ENCODE results near the gene SESN2. TPM values are rescaled to one million over a fixed set of nuclear protein-coding genes. Genes with fewer than 3 reads are reported as not detected.

Gene SESN2, protein sequence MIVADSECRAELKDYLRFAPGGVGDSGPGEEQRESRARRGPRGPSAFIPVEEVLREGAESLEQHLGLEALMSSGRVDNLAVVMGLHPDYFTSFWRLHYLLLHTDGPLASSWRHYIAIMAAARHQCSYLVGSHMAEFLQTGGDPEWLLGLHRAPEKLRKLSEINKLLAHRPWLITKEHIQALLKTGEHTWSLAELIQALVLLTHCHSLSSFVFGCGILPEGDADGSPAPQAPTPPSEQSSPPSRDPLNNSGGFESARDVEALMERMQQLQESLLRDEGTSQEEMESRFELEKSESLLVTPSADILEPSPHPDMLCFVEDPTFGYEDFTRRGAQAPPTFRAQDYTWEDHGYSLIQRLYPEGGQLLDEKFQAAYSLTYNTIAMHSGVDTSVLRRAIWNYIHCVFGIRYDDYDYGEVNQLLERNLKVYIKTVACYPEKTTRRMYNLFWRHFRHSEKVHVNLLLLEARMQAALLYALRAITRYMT
- 52.2 TPM for polyA plus RNA-seq (2013, experiment 1 of 2; ENCODE audit: insufficient read length)
- polyA plus RNA-seq (2013, experiment 2 of 2; ENCODE audit: insufficient read length) = 48.7 TPM

GRCh38 chr1:28259252-28259933 is at the start of gene SESN2:
Gene SESN2, plus strand, starts transcription at chr1:28259518. Its CDS starts 330 bp downstream, at chr1:28259848.
- DNase-seq = peak; percentile 100

DNA sequence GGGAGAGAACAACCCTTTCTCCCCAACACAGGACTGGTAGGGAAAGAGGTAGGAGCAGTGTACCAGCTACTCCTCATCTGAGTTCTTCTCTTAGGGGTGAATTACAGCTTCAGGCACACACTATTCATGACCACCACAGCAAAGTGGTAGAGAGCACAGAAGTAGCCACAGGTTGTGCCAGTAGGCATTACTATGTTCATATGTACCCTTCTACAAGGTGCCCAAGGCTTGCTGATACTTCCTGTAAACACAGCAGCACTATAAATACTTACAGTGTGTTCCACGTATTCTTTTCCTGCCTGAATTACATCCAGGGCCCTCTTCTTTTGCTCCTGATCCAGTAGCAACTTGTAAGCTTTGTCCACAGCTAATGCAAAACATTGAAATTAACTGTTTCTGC is 49.6 kb upstream of the SESN2 start:
- DNase-seq = no peak

GRCh38 chr1:28213315-28213714 is 46.0 kb upstream of the SESN2 start:
- DNase-seq = no peak

DNA sequence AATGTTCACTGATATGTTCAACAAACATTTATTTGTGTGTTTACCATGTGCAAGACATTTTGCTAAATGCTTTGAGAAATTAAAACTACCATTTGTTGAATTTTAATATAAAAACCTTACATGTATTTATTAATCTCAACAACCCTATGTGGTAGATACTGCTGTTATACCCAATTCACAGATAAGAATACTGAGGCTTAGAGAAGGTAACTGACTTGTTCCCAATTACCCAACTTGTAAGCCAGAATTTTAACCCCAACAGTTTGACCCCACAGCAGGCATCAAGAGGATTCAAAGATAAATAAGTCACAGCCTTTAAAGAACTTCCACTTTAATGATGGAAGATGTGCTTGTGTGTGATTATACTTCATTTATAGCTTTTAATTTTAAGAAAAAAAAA is 30.2 kb upstream of the SESN2 start:
- no peak for DNase-seq

GRCh38 chr1:28229996-28230395 is 29.3 kb upstream of the SESN2 start:
- peak; percentile 40 for DNase-seq

- peak; percentile 89 for DNase-seq
Observed at GRCh38 chr1:28232558-28233263, 26.6 kb upstream of the SESN2 start, which contains the start of gene DNAJC8. Gene DNAJC8, minus strand, starts transcription at chr1:28233029. Its CDS starts 31 bp downstream, at chr1:28232998.

DNA sequence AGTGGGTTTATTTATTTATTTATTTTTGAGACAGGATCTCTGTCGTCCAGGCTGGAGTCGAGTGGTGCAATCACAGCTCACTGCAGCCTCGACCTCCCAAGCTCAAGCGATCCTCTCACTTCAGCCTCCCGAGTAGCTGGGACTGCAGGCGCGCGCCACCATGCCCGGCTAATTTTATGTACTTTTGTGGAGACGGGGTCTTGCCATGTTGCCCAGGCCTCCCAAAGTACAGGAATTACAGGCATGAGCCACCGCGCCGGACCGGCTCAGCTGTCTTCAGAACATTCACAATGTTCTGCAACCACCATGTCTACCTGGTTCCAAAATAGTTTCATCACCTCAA is 26.1 kb upstream of the SESN2 start:
- no peak for DNase-seq

- DNase-seq = peak; percentile 98
Observed at GRCh38 chr1:28235755-28236655, 23.3 kb upstream of the SESN2 start, which contains the start of gene ATP5IF1. Gene ATP5IF1, plus strand, starts transcription at chr1:28236124. Its CDS starts 60 bp downstream, at chr1:28236184.

DNA sequence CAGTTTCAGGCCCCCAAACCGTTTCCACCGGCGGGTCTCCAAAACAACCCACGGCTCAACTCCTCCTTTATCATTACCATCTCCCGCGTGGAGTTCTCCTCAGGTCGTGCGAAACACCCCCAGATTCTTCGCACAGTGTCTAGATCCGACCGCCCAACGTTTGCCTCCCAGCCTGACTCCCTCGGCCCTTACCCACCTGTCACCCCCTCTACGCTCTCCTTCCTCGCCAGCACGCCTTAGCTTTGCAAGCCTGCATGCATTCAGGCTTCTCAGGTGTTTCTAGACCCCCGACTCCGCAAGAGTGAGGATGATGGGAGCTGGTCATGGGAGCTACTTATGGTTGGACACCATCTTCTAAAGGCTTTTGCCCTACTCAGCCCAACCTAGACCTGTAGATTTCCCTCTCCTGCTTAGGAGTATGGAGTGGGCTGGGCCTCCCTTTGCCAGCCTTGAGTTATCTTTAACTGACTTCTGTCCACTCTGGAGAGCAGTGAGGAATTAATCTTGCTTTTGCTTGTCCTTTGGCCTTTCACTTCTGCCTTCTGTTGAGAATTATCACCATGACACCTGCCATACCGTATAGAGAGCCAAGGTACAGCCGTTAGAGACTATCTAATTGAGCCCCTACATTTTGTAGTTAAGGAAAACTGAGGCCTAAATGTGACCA is 22.5 kb upstream of the SESN2 start:
- no peak for DNase-seq

DNA sequence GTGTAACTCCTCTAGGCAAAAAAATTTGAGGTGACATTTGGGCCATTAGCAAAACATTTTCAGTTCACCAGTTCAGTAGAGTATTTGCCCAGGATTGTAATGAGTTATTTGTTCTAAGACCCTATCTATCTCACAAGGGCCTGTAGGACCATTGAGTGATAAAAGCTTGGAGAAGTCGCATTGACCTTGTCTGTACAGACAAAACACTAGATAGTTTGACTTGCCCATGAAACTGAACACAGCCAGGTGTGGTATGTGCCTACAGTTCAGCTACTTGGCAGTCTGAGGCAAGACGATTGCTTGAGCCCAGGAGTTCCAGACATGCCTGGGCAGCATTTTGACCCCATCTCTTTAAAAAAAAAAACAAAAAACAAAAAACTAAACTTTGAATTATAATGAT is 20.3 kb upstream of the SESN2 start:
- DNase-seq = no peak

DNA sequence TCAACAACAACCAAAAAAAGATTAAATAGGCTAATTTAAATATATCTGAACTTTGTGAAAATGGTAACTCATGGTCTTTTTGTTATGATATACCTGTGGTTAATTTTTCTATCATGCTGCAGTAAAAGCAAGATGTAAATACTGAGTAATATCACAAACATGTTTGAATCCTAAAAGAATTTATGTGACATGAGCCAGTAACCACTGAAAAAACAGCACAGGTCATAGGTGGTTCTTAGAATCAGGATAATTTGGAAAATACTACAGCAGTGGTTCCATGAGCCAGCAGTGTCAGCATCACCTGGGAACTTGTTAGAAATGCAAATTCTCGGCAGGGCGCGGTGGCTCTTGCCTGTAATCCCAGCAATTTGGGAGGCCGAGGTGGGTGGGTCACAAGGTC is 19.3 kb upstream of the SESN2 start:
- no peak for DNase-seq

DNA sequence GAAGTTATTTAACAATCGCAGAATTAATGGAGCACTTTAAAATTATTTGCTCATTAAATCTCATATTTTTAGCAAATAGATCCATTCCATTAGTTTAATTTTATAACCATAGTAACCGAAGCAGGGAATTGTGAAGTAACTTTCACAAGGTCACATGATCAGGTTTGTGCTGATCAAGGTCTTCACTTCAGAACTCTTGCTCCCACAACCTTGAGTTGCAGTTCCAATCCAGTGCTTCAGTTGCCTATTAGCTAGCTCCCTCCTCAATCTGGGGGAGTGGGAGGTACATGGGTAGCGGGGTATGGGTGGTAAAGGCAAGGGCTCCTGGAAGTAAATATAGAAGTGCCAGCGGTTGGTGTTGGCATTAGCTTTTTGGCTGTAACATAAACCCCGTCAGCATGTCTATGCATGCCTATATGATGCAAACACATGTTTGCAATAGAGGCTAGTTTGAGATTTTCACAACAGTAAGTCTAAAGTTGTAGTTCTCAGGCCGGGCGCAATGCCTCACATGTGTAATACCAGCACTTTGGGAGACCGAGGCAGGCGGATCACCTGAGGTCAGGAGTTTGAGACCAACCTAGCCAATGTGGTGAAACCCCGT is 17.6 kb upstream of the SESN2 start:
- DNase-seq = no peak

DNA sequence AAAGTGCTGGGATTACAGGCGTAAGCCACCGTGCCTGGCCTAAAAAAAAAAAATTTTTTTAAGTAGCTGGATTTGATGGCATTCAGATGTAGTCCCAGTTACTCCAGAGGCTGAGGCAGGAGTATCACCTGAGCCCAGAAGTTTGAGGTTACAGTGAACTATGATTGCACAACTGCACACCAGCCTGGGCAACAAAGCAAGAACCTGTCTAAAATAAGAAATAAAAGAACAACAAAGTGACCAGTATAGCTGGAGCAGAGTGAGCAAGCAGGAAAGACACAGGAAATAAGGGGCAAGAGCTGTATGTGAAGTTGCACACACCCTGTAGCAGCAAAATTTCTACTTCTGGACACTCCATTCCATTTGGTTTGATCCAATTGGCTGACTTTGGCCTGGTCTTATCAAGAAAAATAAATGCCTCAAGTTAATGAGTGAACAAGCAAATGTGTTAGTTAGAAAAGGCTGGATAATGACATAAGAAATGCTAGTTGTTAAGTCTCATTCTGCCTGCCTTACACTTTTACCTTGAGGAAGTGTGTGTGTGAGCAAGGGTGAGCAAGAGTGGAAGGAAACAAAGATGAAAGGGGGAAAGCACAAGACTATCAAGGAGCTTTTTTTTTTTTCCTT is 15.5 kb upstream of the SESN2 start:
- no peak for DNase-seq

DNA sequence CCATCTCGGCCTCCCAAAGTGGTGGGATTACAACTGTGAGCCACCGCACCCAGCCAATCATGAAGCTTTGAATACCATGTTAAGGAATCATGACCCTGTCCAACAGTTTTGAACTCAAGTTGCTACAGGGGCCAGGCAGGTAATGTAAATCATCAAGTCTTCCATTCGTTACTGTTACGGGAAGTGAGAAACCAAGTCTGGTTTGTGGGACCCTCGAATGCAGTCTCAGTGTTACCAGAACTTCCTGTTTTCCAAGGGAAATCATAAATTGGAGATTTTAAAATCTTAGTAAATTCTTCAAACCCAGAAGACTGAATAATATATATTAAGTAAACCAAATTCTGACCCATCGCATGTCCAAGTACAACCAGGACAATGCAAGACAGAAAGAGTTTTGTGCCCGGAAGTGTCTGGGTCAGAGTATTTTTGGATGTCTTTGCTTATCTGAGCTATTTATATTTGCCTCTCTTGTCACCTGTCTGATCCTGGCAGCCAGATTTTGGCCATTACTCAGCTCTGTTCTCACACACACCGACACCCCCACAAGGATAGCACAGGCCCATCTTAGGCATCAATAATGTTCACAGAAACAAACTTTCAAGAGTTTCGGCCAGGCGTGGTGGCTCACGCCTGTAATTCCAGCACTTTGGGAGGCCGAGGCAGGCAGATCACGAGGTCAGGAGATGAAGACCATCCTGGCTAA is 14.6 kb upstream of the SESN2 start:
- no peak for DNase-seq

- DNase-seq = no peak
Observed at GRCh38 chr1:28246427-28246832, 12.9 kb upstream of the SESN2 start.

DNA sequence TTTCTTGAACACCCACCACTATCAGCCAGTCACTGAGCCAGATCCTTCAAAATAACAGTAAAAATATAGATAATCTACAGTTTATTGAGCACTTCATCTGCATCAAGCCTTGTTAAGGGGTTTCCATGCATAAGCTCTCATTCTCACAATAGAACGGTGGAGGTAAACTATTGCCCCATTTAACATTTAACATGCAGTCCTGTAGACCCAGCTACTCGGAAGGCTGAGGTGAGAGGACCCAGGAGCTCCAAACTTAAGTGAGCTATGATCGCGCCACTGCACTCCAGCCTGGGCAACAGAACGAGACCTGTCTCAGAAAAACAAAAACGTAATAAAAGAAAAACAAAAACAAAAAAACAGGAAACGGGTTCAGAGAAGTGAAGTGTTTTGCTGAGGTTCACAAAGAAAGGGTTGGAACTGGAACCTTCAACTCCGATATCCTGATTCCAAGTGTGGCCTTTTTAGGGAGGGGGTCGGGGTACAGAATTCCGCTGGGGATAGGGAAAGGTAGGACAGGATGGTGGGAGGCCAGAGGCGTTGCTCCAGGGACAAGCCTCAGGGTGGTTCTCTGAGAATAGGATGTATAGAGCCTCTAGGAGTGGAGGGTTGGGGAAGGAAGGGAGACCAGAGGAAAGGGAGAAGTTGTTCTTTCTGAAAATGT is 11.6 kb upstream of the SESN2 start:
- no peak for DNase-seq

- DNase-seq = peak; percentile 83
Observed at GRCh38 chr1:28248273-28249012, 10.9 kb upstream of the SESN2 start.
